HG03103 (cell line): ENCODE results near the gene OR1J2.
A peak's percentile ranks its signal among the peaks of the same experiment; 100 is the strongest.
"Not testable (repeated sequence)": the region's sequence is repeated elsewhere in the genome, so short reads cannot be mapped to it uniquely, and the experiment has no call there.

ENCODE experiments used
- ATAC-seq: cut with Tn5 transposase; IDR thresholded peaks from one replicate; pipeline ENCODE4 v1.9.1; 2021; ENCODE audit warnings: low read depth; ENCODE audit not compliant: unreplicated experiment

Gene OR1J2, protein sequence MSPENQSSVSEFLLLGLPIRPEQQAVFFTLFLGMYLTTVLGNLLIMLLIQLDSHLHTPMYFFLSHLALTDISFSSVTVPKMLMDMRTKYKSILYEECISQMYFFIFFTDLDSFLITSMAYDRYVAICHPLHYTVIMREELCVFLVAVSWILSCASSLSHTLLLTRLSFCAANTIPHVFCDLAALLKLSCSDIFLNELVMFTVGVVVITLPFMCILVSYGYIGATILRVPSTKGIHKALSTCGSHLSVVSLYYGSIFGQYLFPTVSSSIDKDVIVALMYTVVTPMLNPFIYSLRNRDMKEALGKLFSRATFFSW

DNA sequence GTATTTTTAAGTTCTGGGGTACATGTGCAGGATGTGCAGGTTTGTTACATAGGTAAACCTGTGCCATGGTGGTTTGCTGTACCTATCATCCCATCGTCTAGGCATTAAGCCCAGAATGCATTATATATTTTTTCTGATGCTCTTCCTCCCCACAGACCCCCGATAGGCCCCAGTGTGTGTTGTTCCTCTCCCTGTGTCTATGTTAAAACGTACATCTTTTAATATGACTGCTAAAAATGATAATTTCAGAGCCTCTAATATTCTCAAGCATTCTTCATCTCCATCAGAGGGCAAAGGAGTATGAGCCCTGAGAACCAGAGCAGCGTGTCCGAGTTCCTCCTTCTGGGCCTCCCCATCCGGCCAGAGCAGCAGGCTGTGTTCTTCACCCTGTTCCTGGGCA, at the start of gene OR1J2:
OR1J2 (plus strand) TSS at position 301 of the 400 bp plus-strand sequence; CDS start at position 301, 0 bp downstream.
- no peak for ATAC-seq

DNA sequence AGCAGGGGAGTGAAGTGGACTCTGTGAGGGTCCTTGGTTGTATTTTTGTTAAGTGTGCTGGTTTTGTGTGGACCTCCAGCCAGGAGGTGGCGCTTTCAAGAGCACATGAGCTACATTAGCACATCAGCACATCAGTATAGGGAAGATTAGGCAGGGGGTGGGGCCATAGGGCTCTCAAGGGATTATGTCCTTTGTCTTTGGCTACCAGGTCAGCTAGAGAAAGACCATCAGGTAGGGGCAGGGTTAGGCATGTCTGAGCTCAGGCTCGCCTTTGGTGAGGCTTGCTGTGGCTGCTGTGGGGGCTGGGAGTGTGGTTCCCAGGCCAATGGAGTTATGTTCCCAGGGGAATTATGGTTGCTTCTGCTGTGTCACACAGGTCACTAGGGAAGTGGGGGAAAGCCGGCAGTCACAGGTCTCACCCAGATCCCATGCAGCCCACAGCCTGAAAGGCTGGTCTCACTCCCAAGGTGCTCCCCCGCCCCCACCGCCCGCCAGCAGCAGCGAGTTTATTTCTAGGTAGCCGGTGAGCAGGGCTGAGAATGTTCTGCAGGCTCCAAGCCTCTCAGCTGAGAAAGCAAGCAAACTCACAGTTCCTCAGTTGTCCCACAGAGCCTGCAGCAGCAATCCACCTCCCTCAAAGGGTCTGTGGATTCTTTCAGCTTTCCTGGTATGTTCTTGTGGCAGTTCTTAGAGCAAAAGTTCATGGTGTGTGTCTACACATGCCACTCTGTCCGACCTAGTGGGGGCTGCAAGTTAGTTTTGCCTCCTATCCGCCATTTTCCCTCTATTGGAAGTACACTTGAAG, 46.6 kb upstream of the OR1J2 start:
- peak; percentile 65 for ATAC-seq

- peak; percentile 63 for ATAC-seq
Observed at GRCh38 chr9:122464633-122465567, 45.7 kb upstream of the OR1J2 start.

GRCh38 chr9:122466456-122466855, 44.1 kb upstream of the OR1J2 start:
- no peak for ATAC-seq

GRCh38 chr9:122468735-122469134, 41.9 kb upstream of the OR1J2 start:
- ATAC-seq = no peak

- ATAC-seq = no peak
Observed at GRCh38 chr9:122474561-122474960, 36.0 kb upstream of the OR1J2 start.

DNA sequence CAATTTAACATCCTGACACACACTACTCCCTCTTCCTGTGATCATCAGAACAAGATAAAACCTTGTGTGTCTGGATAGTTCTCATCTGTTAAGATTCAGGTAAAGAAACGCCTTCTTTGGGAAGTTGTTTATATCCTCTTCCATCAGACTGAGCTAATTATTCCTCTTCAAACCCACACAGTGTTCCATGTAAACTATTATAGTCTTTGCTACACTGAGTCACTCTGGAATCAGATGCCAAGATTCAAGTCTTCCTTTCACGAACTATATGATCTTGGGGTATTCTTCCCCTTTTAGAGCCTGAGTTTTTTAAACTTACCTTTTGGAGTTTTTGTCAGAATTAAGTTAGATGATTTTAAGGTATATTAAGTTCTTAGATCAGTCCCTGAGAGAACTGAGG, 34.9 kb upstream of the OR1J2 start:
- ATAC-seq = no peak

GRCh38 chr9:122477346-122477745, 33.3 kb upstream of the OR1J2 start:
- no peak for ATAC-seq

DNA sequence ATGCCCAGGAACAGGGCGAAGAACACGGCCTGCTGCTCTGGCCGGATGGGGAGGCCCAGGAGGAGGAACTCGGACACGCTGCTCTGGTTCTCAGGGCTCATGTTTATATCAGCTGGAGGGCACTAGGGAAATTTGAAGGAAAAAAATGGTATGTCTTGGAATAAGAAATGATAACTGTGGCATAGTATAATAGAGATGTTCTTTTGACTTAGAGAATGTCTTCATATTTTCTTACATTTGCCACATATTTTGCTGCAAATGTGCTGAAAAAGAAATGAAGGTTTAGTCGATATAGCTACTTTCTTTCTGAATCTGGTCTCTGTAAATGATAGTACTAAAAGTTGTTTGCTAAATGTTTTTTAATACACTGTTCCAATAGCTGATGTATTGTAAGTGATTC, 32.8 kb upstream of the OR1J2 start, which contains the start of gene OR1J1:
OR1J1 (minus strand) TSS at position 101 of the 400 bp plus-strand sequence; CDS start at position 101, 0 bp downstream.
- no peak for ATAC-seq

GRCh38 chr9:122479062-122479461, 31.5 kb upstream of the OR1J2 start:
- no peak for ATAC-seq

GRCh38 chr9:122498883-122499288, 11.7 kb upstream of the OR1J2 start:
- peak; percentile 87 for ATAC-seq

DNA sequence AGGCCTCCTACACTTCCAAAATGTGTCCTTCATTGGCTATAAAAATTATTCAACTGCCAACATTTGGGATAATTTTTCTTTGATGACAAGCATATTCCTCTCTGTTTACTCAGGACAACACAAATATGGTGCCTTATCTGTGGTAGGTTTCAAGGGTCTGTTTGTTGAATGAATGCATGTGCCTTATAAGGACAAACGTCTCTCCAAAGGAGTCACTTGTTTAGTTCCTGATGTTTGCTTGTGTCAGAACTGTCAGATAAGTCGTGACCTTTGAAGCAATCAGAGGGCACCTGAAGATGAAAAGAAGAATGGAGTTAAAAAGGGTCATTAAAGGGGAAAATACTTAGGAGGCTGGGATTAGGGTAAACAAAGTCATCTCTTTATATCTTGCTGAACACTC, 3.6 kb upstream of the OR1J2 start:
- no peak for ATAC-seq

- no peak for ATAC-seq
Observed at GRCh38 chr9:122518226-122518625, 7.6 kb downstream of the OR1J2 start.

DNA sequence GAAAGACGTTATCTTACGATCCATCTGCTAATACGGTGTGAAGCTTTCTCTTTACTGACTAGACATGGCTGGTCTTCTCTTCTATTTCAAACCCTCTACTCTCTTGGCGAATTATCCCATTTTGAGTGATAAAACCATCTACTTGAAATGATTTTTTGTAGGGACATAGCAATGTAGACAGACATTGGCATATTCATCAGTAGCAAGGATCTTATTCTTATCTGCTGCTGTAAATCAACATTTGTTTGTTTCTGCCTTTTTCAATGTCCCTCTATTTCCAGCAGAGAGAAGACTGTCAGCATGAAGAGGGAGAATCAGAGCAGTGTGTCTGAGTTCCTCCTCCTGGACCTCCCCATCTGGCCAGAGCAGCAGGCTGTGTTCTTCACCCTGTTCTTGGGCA, 8.2 kb downstream of the OR1J2 start, which contains the start of gene OR1J4:
OR1J4 (plus strand) TSS at position 301 of the 400 bp plus-strand sequence; CDS start at position 301, 0 bp downstream.
- ATAC-seq = no peak

DNA sequence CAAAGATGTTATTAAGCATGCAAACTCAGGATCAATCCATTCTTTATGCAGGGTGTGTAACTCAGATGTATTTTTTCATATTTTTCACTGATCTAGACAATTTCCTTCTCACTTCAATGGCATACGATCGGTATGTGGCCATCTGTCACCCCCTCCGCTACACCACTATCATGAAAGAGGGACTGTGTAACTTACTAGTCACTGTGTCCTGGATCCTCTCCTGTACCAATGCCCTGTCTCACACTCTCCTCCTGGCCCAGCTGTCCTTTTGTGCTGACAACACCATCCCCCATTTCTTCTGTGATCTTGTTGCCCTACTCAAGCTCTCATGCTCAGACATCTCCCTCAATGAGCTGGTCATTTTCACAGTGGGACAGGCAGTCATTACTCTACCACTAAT, 8.8 kb downstream of the OR1J2 start:
- no peak for ATAC-seq

DNA sequence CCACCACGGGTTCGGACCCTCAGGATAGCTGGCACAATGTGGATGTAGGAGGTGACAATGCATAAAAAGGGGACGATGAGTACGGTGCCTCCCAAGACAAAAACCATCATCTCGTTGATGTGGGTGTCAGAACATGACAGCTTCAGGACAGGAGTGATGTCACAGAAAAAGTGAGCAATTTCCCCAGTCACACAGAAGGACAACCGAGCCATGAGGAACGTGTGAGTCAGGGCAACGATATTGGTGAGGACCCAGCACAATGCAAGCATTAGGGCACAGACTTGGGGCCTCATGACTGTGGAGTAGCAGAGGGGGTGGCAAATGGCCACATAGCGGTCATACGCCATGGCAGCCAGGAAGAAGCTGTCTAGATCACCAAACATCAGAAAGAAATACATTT, 16.0 kb downstream of the OR1J2 start:
- no peak for ATAC-seq

DNA sequence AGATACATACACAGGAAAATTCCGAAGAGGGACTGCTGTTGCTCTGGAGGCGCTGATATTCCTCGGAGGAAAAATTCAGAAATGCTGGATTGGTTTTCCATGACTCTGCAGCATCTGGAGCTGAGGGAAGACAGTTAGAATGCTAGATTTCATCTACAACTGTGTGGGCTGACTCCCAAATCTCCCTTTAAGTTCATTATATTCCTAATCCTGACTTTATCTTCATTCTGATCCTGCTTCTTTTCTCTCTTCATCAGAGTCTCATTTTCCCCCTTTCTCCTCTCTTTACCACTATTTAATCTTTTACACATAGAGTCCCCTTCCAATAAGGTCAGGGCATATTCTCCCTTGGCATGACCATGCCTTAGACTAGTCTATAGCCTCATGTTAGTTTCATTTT, 16.6 kb downstream of the OR1J2 start, which contains the start of gene OR1N1:
OR1N1 (minus strand) TSS at position 101 of the 400 bp plus-strand sequence; CDS start at position 101, 0 bp downstream.
- ATAC-seq = no peak

DNA sequence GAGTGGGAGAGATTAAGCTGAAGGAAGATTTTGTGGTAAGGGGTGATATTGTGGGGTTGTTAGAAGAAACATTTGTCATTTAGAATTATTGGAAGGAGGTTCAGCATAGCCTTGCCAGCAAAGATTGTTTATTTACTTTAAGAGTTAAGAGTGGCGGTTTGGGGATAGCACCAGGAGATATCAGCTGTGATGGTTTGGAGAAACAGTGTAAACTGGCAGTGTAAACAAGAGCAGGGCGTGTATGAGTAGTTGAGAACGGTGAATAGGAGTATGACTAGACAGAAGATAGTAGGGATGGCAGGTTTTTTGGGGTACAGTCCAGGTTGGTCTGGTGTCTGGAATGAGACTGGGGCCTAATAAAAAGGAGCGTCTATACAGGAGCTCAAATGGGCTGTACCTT, 20.6 kb downstream of the OR1J2 start:
- not testable (repeated sequence) for ATAC-seq

DNA sequence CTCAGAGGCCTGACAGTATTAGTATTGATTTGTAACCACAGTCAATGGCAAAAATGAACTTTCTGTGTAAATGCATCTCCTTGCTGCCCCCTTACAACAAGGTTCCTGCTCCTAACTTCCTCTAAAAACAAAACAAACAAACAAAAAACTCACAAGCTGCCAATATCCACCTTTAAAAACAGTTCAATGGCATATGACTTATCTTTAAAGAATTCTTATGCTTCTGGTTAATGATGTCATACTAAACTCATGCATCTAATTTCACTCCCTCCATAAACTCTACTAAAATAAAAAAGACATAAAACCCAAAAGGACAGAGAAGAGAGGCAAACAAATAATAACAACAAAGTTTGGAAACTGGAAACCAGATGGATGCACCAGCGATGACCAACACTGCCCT, 25.5 kb downstream of the OR1J2 start:
- ATAC-seq = no peak

DNA sequence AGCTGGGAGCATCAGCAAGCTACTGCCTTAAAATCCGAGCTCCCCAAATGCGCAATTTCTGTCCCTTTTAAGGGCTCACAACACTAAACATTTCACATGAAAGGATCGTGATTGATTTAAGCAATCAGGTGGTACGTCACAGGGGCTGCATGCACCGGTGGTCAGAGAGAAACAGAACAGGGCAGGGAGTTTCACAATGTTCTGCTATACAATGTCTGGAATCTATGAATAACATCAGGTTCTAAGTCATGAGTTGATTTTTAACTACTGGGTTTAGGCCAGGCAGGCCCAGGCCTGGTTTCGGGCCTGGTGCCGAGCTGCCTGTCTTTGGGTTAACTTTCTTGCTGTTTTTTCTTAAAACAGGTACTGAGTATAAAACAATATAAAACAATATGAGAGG, 26.5 kb downstream of the OR1J2 start:
- not testable (repeated sequence) for ATAC-seq
